GM18498 (cell line): ENCODE results near the gene PDLIM1.
"Not testable (repeated sequence)": the region's sequence is repeated elsewhere in the genome, so short reads cannot be mapped to it uniquely, and the experiment has no call there.

Experiments used
- ATAC-seq: cut with Tn5 transposase; IDR thresholded peaks from one replicate; pipeline ENCODE4 v1.9.1; 2021; ENCODE audit warnings: mild to moderate bottlenecking, moderate library complexity; ENCODE audit not compliant: unreplicated experiment

Gene PDLIM1

DNA sequence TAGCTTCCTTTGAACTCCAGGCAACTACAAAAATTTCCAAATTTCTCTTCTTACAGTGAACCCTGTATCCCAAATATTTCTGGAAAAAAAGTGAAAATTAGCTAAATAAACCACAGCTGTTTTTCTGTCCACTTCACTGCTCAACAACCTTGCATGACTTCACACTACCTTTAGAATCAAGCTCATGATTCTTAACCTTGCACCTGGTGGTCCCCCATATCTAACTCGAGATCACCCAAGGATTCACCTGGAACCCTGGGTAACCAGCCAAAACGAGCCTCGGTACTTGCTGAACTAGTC lies 47.5 kb downstream of the PDLIM1 start:
- ATAC-seq: no peak

DNA sequence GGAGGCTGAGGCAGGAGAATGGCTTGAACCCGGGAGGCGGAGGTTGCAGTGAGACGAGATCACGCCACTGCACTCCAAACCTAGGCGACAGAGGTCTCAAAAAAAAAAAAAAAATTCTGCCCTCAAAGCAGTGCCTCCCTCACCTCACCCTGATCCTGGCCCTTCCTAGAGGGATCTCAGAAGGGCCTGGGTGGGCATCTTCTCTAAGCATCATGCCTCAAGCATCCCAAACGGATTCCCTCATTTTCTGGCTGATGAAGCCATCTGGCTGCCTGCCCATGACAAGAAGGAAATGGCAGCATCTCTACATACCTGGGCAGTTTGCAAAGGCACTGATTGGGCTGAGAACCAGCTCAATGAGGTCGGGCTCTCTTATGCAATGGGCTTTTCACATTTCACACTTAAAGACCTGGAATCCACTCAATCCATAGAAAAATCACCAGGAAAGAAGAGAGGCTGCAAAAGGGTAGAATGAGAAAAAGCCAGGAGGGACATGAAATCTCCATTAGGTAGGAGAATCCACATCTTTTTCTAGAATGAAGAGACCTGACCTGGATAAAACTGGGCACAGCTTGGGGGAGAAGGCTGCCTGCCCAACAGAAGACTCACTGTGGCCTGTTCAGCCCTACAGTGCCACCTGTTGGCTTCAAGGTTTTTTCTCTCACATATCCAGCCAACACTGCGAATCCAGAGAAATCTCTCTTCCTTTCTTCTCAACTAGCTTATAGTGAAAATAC lies 48.1 kb downstream of the PDLIM1 start:
- no peak for ATAC-seq

DNA sequence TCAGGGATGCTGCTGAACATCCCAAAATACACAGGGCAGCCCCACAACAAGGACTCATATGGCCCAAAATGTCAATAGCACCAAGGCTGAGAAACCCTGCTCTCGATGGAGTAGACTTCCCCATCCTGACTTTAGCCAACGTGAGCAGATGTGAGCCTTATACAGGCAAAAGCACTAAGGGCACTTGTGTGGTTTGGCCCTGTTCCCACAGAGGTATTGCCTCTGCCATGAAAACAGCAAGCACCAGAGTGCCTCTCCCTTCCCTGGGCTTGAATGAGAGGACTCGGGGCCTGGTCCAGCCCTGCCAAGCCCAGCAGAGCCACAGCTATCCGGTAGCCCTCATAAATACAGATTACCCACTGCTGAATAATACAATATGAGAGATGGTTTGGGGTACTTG lies 49.3 kb downstream of the PDLIM1 start:
- ATAC-seq: no peak

DNA sequence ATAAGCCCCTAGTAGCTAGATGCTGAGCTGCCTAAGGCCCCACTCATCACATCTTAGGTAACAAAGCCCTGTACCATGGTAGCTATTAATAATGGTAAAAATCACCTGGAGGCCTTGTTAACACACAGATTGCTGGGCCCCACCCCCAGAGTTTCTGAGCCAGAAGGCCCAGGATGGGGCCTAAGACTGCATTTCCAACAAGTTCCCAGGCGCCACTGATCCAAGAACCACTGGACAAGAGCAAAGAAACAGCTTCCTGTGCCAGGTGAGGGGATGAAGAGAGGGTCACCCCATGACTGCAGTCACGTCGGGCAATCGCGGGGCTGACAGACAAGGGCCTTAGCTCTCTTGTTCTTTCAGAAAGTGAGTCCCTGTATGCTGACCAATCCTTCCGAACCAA lies 50.0 kb downstream of the PDLIM1 start:
- ATAC-seq: no peak

DNA sequence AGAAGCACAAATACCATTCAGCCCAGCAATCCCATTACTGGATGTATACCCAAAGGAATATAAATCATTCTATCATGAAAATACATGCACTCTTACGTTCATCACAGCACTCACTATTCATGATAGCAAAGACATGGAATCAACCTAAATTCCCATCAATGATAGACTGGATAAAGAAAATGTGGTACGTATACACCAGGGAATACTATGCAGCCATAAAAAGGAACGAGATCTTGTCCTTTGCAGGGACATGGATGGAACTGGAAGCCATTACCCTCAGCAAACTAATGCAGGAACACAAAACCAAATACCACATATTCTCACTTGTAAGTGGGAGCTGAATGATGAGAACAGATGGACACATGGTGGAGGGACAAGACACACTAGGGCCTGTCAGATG lies 50.7 kb downstream of the PDLIM1 start:
- ATAC-seq: not testable (repeated sequence)

DNA sequence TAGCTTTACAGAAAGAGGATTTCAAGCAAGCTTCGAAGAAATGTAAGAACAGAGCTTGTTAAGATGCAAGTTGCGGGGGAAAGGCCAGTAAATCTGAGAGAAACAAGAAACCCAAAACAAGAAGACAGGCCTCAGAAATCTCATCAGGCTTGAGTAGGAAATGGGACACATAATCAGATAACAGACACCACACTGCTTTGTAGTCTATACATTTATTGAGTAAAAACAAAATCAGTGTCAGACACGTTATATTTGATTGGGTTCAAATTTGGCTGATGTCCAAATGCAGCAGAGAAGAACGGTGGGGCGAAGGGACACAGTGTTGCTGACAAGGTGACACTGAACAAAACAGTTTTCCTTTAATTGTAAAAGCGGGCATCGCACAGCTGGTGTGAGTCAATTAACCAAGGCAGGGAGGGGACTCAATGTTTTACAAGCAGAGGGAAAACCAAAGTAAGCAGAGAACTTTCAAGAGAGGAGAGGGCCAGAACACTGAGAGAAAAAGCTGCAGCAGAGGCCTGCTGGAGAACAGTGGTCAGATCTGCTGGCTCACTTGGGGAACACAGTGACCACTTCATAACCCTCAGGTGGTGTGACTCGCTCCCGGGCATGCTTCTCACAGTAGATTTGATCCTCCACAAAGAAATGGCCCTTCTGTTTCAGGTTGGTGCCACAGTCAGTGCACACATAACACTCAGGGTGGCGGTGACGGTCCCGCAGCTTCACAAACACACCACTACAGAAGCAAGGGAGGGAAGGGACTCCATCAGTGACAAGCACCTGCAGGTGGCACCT lies 53.2 kb downstream of the PDLIM1 start:
- ATAC-seq: no peak

DNA sequence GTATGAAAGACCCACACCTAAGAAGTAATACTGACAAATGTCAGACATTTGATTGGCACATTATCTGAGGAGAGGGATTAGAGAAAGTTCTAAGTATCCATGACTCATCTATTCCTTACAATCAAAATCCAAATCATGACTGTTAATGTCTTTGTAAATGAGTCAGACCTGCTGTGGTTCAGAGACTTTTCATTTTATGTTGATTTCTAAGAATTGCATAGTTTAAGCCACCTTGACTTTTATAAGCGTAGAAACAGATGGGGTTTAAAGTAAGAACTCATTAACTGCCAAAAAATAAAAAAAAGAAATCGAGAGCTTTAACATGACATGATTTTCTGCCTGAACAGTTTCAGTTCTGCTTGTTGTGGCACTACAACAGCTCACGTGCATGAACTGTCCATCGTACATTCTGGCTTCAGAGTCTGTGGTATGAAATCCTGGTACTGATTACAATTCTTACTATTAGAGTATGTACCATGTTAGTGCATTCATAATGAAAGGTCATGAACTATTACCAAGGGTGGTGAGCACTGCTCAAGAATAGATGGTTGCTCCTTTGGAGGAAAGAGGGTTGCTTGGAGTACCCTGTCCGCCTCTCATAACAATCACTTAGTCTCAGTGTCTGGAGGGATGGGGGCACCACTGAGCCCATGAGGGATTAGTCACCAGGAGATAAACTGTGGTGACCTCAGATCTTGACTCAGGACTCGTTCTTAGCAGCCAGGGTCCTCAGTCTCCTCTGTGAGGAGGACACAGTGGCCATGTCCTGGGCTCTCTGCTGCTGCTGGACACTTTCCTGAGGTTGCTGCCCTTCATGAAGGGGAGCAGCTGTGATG lies 54.5 kb downstream of the PDLIM1 start:
- peak; percentile 98 for ATAC-seq

DNA sequence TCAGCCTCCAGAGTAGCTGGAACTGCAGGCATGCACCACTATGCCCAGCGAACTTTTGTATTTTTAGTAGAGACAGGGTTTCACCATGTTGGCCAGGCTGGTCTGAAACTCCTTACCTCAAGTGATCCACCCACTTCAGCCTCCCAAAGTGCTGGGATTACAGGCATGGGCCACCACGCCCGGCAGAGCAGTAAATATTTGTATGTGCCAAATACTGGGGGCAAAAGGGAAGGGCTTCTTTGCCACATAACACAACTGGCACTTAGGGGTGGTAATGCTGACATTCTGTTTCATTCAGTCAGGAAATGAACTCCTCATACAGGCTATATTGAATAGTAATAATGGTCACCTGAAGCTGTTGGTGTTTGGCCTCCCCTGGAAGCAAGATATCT lies 55.1 kb downstream of the PDLIM1 start:
- ATAC-seq: no peak

DNA sequence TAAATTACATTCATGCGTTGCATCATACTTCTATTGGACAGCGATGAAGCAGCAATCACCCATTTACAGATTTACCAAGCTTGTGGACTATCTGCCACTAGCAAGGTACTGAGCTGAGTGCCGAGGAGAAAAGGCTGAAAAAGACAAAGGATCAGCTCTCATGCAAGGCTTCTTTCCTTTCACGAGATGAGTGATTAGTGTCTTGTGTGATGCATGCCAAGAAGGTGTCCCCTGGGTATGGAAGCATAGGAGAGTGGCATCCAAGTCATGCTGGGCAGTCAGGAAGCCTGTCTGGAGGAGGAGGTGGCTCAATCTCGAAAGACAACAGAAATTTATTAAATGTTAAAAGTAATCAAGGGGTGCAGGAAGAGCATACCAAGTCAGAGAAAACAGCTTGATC lies 55.9 kb downstream of the PDLIM1 start:
- ATAC-seq: no peak

DNA sequence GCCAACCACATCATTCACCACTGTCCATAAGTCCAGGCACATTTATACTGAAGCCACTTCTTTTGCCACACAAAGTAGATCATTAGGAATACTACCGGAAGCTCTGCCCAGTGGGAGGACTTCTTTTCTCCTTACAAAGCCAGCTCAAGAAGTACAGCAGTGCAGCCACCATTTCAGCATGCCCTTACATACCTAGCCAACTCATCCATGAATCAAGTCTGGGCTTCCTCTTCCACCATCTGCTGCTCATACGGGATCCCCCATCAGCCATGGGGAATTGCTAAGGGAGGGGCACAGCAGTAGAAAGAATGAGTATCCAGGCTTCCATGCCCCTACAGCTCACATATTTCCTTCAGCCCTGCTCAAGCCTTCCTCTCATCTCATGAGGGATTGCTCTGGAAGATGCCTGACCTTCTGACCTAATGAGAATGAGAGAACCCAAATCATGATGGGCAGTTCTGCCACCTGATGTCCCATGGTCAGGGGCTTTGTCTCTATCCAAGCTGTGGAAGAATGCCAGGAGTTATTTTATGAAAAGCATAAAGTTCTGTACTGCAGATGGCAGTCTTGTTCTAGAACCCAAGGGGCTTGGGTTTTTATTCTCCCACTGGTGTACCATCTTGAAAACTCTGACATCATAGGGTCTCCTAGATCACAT lies 57.3 kb downstream of the PDLIM1 start:
- ATAC-seq: no peak

DNA sequence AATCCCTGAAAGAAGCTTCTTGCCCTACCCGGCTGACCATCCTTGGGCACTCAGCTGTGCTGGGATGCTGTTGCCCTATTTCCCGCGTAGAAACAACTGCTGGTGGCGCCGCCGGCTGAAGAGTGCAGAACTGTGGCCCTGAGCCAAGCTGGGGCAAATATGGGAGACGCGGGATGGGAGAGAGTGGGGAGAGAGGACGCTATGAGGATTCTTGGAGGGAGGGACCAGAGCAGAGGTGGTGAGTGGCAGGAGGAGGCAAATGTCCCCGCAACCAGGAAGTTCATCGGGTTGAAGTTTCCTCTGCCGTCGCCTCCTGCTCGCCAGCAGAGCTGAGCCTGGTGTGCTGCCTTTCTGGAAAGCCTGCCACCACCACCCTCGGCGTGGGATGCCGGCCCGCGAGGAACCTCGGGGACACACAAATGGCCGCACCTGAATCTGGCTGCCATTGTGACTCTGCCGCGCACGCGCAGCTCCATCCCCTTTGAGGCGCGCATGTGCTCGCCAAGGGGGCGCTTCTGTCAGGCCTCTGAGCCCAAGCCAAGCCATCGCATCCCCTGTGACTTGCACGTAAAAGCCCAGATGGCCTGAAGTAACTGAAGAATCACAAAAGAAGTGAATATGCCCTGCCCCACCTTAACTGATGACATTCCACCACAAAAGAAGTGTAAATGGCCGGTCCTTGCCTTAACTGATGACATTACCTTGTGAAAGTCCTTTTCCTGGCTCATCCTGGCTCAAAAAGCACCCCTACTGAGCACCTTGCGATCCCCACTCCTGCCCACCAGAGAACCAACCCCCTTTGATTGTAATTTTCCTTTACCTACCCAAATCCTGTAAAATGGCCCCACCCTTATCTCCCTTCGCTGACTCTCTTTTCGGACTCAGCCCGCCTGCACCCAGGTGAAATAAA lies 59.9 kb downstream of the PDLIM1 start:
- peak; percentile 83 for ATAC-seq

DNA sequence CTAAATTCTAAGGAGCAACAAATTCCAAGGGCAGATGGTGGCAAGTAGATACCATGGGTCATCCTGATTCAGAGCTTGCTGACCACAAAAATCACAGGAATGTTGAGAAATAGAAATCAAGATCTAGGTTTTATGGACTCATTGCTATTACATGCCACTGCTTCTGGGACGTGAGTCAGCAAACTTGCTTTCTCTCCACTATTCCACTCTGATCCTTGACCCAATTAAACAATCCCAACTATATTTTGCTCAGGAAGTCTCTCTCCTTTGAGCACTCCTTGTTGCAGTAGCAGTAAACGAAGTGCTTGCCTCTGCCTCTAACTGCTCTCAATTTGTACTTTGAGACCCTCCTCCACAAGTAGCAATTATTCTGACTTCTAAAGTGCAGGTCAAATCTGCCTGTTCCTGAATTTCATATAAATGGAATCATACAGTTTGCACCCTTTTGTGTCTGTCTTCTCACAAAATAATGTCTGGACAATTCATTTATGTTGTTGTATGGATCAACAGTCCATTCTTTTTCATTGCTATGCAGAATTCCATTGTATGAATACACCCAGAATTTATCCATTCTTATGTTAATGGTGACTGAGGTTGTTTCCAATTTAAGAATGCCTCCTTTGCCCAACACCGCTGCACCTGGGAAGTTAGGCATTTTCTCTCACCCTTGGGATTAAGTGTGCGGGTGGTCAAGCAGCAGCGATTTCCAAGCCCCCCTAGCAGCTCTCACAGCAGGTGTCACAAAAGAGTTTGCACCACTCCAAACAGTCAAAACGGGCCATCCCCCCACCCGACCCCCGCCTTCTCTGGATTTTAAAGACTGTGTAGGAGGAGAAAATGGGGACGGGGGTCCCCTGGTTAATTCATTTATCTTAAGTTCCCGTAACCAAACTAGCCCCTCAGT lies 60.8 kb downstream of the PDLIM1 start:
- ATAC-seq: no peak

DNA sequence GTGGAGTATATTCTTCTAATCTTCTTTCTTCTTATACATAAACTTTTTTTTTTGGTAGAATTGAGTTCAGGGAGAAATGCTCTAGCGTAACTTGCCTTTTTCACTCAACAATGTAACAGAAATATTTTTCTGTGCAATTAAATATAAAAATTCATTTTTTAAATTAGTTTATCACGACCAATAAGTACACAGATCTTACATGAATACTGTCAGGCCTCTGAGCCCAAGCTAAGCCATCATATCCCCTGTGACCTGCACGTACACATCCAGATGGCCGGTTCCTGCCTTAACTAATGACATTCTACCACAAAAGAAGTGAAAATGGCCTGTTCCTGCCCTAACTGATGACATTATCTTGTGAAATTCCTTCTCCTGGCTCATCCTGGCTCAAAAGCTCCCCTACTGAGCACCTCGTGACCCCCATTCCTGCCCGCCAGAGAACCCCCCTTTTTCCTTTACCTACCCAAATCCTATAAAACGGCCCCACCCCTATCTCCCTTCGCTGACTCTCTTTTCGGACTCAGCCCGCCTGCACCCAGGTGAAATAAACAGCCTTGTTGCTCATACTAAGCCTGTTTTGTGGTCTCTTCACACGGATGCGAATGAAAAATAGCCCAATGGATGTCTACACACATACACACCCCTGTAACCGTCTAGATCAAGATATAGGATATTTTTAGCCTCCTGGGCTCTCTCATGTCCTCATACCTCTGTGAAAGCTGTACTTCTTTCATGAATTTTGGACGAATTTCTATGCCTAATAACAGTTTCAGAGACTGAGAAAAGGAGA lies 61.7 kb downstream of the PDLIM1 start:
- ATAC-seq: not testable (repeated sequence)

DNA sequence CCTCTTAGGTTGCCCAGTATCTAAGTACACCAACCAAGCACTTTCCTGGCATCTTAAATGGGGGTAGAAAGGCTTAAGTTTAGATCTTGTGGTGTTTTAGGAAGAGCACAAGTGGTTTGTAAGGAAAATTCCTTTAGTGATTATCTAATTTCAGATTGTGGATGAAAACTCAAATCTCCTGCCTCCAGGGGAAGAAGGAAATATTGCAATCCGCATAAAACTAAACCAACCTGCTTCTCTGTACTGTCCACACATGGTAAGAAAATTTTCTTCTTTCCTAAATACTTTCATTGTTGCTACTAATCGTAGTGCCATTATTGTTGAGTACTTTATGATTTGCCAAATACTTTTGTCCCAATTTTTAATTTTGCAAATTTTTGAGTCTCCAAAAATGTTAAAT lies 65.7 kb downstream of the PDLIM1 start:
- ATAC-seq: no peak

DNA sequence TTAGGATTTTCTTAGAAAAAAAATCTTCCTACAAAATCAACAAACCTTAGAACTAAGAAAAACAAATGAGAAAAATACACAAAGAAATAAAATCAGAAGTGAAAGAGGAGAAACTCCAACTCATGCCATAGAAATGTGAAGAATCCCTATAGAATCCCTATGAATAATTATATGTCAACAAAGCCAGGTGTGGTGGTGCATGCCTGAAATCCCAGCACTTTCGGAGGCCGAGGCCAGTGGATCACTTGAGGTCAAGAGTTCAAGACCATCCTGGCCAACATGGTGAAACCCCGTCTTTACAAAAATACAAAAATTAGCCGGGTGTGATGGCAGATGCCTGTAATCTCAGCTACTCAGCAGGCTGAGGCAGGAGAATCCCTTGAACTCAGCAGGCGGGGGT lies 69.7 kb downstream of the PDLIM1 start:
- ATAC-seq: no peak

DNA sequence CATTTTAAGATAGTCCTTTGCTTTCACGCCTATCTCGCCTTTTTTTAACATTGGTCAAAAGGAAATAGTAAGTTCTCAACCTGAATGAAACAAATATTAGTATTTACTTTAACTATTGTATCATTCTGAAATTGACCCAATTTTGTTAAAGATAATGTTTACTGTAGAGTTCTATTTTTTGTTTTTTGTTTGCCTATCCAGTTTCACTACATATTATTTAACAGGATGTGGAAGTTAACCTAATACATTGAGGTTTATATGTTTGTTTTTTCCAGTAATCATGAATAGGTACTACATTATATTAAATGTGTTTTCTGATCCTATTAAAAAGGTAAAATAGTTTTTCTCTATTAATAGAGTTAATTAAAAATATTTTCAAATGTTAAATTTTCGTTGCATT lies 70.3 kb downstream of the PDLIM1 start:
- no peak for ATAC-seq

DNA sequence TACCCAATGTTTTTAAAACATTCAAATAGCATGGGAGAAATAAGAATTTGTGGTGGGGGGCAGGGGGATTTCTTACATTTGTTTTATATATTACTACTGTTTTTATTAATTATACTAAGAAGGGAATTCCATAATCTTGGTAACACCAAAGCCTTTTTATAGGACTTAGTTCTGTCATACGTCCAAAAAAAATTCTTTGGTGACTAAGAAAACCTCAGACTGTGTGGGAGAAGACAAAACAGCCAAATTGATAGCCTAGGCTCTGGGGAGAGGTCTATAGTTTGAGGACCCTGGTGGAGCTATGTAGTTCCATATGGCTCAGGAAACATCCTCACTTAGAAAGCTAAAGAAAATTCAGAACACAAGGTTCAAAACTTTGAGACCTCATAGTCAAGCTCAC lies 73.3 kb downstream of the PDLIM1 start:
- ATAC-seq: no peak

DNA sequence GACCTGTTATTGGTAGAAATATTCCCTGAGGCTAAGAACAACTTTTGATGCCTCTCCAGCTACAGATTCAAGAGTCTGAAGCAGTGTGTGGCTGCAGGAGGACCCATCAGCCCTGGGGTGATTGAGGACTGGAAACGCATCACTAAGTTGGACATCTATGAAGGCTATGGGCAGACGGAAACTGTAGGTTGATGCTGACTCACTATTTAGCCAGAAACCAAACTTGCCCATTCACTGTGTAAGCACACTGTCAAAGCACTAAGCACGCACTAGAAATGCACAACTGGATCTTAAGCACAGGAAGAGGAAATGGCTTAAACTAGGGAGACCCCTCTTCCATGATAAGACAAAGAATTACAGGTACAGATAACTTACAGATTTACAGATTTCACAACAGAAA lies 76.0 kb downstream of the PDLIM1 start:
- ATAC-seq: no peak
